KMS-11 (cell line): Measurements from ENCODE around the gene CADPS2.

Source experiments
- H2AFZ ChIP-seq: fragments of 200-600 bp; sonication (generic); 2 replicates; pipeline ENCODE4 v1.6.1; 2016; ENCODE audit warnings: antibody characterized with exemption, mixed run types, low read depth
- H3K27ac ChIP-seq: fragments of 200-600 bp; sonication (generic); 2 replicates; pipeline ENCODE4 v1.6.1; 2016; ENCODE audit warnings: mild to moderate bottlenecking, mixed run types
- H3K27me3 ChIP-seq: fragments of 200-600 bp; sonication (generic); 2 replicates; pipeline ENCODE4 v1.6.1; 2017; ENCODE audit warnings: mild to moderate bottlenecking, low read depth, mixed run types, moderate library complexity; ENCODE audit not compliant: insufficient read depth
- H3K36me3 ChIP-seq: fragments of 200-600 bp; sonication (generic); 2 replicates; pipeline ENCODE4 v1.6.1; 2017; ENCODE audit warnings: mild to moderate bottlenecking, mixed run types; ENCODE audit not compliant: insufficient read depth
- H3K4me1 ChIP-seq: fragments of 200-600 bp; sonication (generic); 2 replicates; pipeline ENCODE4 v1.6.1; 2016; ENCODE audit warnings: mild to moderate bottlenecking, low read depth, mixed run types; ENCODE audit not compliant: poor library complexity, severe bottlenecking
- H3K4me2 ChIP-seq: fragments of 200-600 bp; sonication (generic); 2 replicates; pipeline ENCODE4 v1.7.0; 2016; ENCODE audit warnings: mild to moderate bottlenecking, mixed run types
- H3K4me3 ChIP-seq: fragments of 200-600 bp; sonication (generic); IDR thresholded peaks from 2 replicates; pipeline ENCODE4 v1.6.1; 2017; ENCODE audit warnings: low read depth, low read length, mixed read lengths; ENCODE audit not compliant: insufficient read depth
- H3K79me2 ChIP-seq: fragments of 200-600 bp; sonication (generic); 2 replicates; pipeline ENCODE4 v1.6.1; 2016; ENCODE audit warnings: low read depth, mixed run types; ENCODE audit not compliant: insufficient read depth
- H3K9ac ChIP-seq: fragments of 200-600 bp; sonication (generic); 2 replicates; pipeline ENCODE4 v1.6.1; 2016; ENCODE audit warnings: mild to moderate bottlenecking, mixed run types
- H4K20me1 ChIP-seq: fragments of 200-600 bp; sonication (generic); 2 replicates; pipeline ENCODE4 v1.6.1; 2016; ENCODE audit warnings: mild to moderate bottlenecking, mixed run types; ENCODE audit not compliant: insufficient read depth
- TF ChIP-seq, protein P1 (sequence below): fragments of 200-600 bp; sonication (generic); conservative IDR thresholded peaks from 2 replicates; pipeline ENCODE4 v1.6.1; 2017; ENCODE audit warnings: low read depth, mild to moderate bottlenecking, antibody characterized with exemption, low read length, moderate library complexity, mixed read lengths

CADPS2 gene

DNA sequence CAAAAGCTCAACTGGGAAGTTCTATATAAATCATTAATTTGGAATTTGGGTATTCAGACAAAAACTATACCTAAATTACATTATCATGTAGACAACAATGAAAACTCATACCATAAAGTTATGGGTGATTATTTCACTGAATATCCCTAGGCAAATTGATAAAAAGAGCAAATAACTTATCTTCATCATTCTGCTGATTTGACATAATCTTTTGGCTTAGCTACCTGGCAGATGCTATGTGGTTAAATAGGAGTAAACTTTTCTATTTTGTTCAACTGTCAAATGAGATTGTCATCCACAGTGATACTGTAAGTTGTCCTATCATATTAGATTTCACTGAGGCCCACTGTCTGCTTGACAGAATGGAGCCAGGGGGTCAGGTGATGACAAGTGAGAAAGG lies 432.8 kb downstream of the CADPS2 start:
- Histone ChIP-seq H3K36me3 (no peaks in the 10 kb centered on the region), H3K79me2 (no peaks in the 10 kb centered on the region), H3K9ac (no peak overlapping the region), H3K4me3 (no peak overlapping the region), H3K4me1 (peaks cover 8% of the 10 kb centered on the region), H3K27ac (no peak overlapping the region), H3K4me2 (no peak overlapping the region), H2AFZ (no peak overlapping the region), H3K27me3 (no peaks in the 10 kb centered on the region), H4K20me1 (no peaks in the 10 kb centered on the region)
- TF ChIP-seq, protein P1, sequence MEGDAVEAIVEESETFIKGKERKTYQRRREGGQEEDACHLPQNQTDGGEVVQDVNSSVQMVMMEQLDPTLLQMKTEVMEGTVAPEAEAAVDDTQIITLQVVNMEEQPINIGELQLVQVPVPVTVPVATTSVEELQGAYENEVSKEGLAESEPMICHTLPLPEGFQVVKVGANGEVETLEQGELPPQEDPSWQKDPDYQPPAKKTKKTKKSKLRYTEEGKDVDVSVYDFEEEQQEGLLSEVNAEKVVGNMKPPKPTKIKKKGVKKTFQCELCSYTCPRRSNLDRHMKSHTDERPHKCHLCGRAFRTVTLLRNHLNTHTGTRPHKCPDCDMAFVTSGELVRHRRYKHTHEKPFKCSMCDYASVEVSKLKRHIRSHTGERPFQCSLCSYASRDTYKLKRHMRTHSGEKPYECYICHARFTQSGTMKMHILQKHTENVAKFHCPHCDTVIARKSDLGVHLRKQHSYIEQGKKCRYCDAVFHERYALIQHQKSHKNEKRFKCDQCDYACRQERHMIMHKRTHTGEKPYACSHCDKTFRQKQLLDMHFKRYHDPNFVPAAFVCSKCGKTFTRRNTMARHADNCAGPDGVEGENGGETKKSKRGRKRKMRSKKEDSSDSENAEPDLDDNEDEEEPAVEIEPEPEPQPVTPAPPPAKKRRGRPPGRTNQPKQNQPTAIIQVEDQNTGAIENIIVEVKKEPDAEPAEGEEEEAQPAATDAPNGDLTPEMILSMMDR = no peak

DNA sequence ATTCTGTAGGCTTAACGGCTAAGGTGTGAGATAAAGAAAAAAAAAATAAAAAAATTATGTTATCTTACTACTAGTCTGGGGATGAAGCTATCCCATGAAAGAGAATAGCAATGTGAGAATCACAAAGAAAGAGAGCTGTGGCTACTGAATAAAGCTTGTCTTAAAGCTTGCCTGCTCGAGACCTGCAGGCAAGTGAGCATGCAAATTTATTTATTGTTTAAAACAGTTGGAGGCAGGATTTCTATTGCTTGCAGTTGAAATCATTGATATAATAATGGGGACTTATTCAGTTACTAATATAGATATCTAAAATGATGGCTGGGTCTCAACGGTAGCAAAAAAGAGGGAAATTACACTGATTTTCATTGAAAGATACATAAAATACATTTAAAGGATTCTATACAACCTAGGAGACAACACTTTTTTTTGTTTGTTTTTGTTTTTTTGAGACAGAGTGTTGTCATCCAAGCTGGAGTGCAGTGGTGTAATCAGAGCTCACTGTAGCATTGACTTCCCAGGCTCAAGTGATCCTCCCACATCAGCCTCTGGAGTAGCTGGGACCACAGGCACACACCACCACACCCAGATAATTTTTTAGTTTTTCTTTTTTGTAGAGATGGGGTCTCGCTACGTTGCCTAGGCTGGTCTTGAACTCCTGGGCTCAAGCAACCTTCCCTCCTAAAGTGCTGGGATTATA lies 437.2 kb downstream of the CADPS2 start:
- TF ChIP-seq, protein P1 = no peak
- Histone ChIP-seq H4K20me1 (no peaks in the 10 kb centered on the region), H3K4me1 (no peaks in the 10 kb centered on the region), H3K79me2 (no peaks in the 10 kb centered on the region), H3K4me2 (no peak overlapping the region), H3K27me3 (no peaks in the 10 kb centered on the region), H3K4me3 (no peak overlapping the region), H2AFZ (no peak overlapping the region), H3K9ac (no peak overlapping the region), H3K27ac (no peak overlapping the region), H3K36me3 (no peaks in the 10 kb centered on the region)

GRCh38 chr7:122442929-122443328 lies 443.3 kb downstream of the CADPS2 start:
- H3K9ac ChIP-seq = no peak overlapping the region
- peaks cover 20% of the 10 kb centered on the region for H3K4me1 ChIP-seq
- H3K4me2 ChIP-seq = no peak overlapping the region
- no peak overlapping the region for H3K27ac ChIP-seq
- H3K36me3 ChIP-seq = no peaks in the 10 kb centered on the region
- H4K20me1 ChIP-seq = no peaks in the 10 kb centered on the region
- H3K79me2 ChIP-seq = no peaks in the 10 kb centered on the region
- TF ChIP-seq, protein P1 = no peak
- no peak overlapping the region for H3K4me3 ChIP-seq
- H3K27me3 ChIP-seq = no peaks in the 10 kb centered on the region
- H2AFZ ChIP-seq = no peak overlapping the region

- Histone ChIP-seq H3K4me1 (peaks cover 40% of the 10 kb centered on the region), H3K4me2 (no peak overlapping the region), H3K27ac (no peak overlapping the region), H3K79me2 (no peaks in the 10 kb centered on the region), H2AFZ (no peak overlapping the region), H3K36me3 (no peaks in the 10 kb centered on the region), H3K4me3 (no peak overlapping the region), H3K9ac (no peak overlapping the region), H4K20me1 (no peaks in the 10 kb centered on the region), H3K27me3 (no peaks in the 10 kb centered on the region)
- TF ChIP-seq, protein P1 = no peak
These were observed 447.8 kb downstream of the CADPS2 start for GRCh38 chr7:122438492-122438891.
